K562 treated with DMSO at 1 percent for 12 hours (cell line): ENCODE data around the gene PCDHA5. TPM values are rescaled to one million over a fixed set of nuclear protein-coding genes. Genes with fewer than 3 reads are reported as not detected.

Source experiments
- total RNA-seq: library from RNA; unstranded; fragments of 300-600 nt; gene quantifications from 2 replicates; pipeline ENCODE4 v1.2.3, GENCODE V29; 2022; ENCODE audit not compliant: insufficient read depth

PCDHA5 gene
- total RNA-seq, 1 experiment from 2014 or later, result not detected

Other genes starting within 250 kb of the PCDHA5 start
- 0.75 and 1.0 TPM in 2 replicates for gene CD14, start 188.4 kb upstream of the PCDHA5 start, total RNA-seq
- gene TMCO6, start 182.2 kb upstream of the PCDHA5 start, total RNA-seq, result 13.5 and 15.1 TPM in 2 replicates
- gene NDUFA2, start 174.0 kb upstream of the PCDHA5 start, total RNA-seq, result 208 and 301 TPM in 2 replicates
- 122 and 166 TPM in 2 replicates for gene IK, start 173.8 kb upstream of the PCDHA5 start, total RNA-seq
- gene WDR55, start 156.7 kb upstream of the PCDHA5 start, total RNA-seq, result 26.9 and 42.6 TPM in 2 replicates
- 1.4 and 2.0 TPM in 2 replicates for gene DND1, start 148.0 kb upstream of the PCDHA5 start, total RNA-seq
- gene HARS1, start 130.2 kb upstream of the PCDHA5 start, total RNA-seq, result 43.2 and 73.1 TPM in 2 replicates
- 15.7 and 21.4 TPM in 2 replicates for gene HARS2, start 130.2 kb upstream of the PCDHA5 start, total RNA-seq
- gene ZMAT2, start 121.2 kb upstream of the PCDHA5 start, total RNA-seq, result 42.5 and 46.1 TPM in 2 replicates
- not detected in 2 replicates for gene PCDHA1, start 35.5 kb upstream of the PCDHA5 start, total RNA-seq
- not detected in 2 replicates for gene PCDHA2, start 26.8 kb upstream of the PCDHA5 start, total RNA-seq
- gene PCDHA3, start 20.6 kb upstream of the PCDHA5 start, total RNA-seq, result not detected in 2 replicates
- not detected in 2 replicates for gene PCDHA4, start 14.5 kb upstream of the PCDHA5 start, total RNA-seq
- gene PCDHA6, start 6.3 kb downstream of the PCDHA5 start, total RNA-seq, result not detected in 2 replicates
- not detected in 2 replicates for gene PCDHA7, start 12.7 kb downstream of the PCDHA5 start, total RNA-seq
- gene PCDHA8, start 19.6 kb downstream of the PCDHA5 start, total RNA-seq, result not detected in 2 replicates
- gene PCDHA9, start 26.8 kb downstream of the PCDHA5 start, total RNA-seq, result not detected in 2 replicates
- not detected in 2 replicates for gene PCDHA10, start 34.3 kb downstream of the PCDHA5 start, total RNA-seq
- not detected in 2 replicates for gene PCDHA11, start 47.3 kb downstream of the PCDHA5 start, total RNA-seq
- not detected in 2 replicates for gene PCDHA12, start 53.7 kb downstream of the PCDHA5 start, total RNA-seq
- not detected in 2 replicates for gene PCDHA13, start 60.5 kb downstream of the PCDHA5 start, total RNA-seq
- gene PCDHAC1, start 104.7 kb downstream of the PCDHA5 start, total RNA-seq, result not detected in 2 replicates
- gene PCDHAC2, start 144.9 kb downstream of the PCDHA5 start, total RNA-seq, result not detected in 2 replicates
- gene PCDHB1, start 229.8 kb downstream of the PCDHA5 start, total RNA-seq, result not detected in 2 replicates